ENCODE measurements around the gene RYR3.

DNA sequence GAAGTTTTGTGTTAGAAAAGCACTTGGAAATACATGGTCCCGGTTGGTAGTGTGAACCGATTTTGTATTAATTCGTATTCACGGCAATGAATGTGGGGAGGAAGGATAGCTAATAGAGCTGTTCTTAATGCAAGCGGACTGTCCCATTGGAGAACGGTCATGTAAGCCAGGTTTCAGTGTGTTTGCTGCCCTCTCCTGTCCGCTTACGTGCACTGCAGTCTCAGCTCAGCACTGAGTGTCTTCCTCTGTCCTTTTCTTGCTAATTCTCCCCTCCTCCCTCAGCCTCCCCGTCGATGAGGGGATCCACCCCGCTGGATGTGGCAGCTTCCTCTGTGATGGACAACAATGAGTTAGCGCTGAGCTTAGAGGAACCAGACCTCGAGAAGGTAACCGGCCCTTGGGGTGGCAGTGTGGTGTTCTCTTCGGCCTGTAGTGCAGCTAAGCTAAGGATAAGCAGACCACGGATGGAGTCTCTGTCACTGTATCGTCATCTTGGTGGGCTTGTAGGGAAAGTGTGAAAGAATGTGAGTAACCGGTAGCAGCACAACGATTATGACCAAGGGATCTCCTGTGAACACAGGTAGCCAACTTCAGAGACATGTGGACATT, 390.0 kb downstream of the RYR3 start:
- TF ChIP-seq, protein P1, sequence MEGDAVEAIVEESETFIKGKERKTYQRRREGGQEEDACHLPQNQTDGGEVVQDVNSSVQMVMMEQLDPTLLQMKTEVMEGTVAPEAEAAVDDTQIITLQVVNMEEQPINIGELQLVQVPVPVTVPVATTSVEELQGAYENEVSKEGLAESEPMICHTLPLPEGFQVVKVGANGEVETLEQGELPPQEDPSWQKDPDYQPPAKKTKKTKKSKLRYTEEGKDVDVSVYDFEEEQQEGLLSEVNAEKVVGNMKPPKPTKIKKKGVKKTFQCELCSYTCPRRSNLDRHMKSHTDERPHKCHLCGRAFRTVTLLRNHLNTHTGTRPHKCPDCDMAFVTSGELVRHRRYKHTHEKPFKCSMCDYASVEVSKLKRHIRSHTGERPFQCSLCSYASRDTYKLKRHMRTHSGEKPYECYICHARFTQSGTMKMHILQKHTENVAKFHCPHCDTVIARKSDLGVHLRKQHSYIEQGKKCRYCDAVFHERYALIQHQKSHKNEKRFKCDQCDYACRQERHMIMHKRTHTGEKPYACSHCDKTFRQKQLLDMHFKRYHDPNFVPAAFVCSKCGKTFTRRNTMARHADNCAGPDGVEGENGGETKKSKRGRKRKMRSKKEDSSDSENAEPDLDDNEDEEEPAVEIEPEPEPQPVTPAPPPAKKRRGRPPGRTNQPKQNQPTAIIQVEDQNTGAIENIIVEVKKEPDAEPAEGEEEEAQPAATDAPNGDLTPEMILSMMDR (conservative IDR thresholded peaks at IDR 0.05; ENCODE audit: low read depth, low read length) = peak; percentile 90
- TF ChIP-seq EZH2phosphoT487 (IDR thresholded peaks at IDR 0.05; ENCODE audit: borderline replicate concordance, low read length) = no peak
